ENCODE measurements around the gene INSYN1. TPM values are rescaled to one million over a fixed set of nuclear protein-coding genes. Genes with fewer than 3 reads are reported as not detected.

Gene INSYN1
- total RNA-seq, 2 experiments from 2014 or later = not detected

- peaks cover 22% of the 10 kb centered on the region for H3K4me1 Mint-ChIP-seq
- DNase-seq (no peak), ATAC-seq (ENCODE audit: low read depth) (no peak)
- POLR2A ChIA-PET = no interaction called here
- H3K9me3 Mint-ChIP-seq = no peaks in the 10 kb centered on the region
- no peak overlapping the region for H3K4me3 Mint-ChIP-seq
- no peak overlapping the region for H3K27ac Mint-ChIP-seq
- H3K27me3 Mint-ChIP-seq = peaks cover 63% of the 10 kb centered on the region
- no peaks in the 10 kb centered on the region for H3K36me3 Mint-ChIP-seq
Observed at GRCh38 chr15:73694419-73694818, 58.7 kb downstream of the INSYN1 start.

DNA sequence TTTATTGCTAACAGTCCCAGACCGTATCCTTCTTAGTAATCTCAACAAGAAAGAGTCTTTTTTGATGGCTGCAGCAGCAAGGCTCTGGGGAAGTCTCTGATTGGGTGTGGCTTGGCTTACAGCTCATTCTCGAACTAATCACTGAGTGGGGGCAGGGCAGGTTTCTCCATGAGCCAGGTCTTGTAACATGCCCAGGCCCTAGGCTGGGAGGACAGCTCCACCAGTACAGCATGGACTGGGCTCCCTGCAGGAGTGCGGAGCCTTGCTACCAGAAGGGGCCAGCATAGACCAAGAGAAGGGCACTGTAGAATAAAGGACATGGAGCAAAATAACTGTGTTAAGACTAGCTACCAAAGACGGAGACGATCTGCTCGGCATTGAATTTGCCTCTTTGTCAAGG, 61.8 kb downstream of the INSYN1 start:
- Mint-ChIP-seq H3K27me3 (peaks cover 59% of the 10 kb centered on the region), H3K9me3 (no peaks in the 10 kb centered on the region), H3K4me3 (no peak overlapping the region), H3K27ac (no peak overlapping the region), H3K36me3 (no peaks in the 10 kb centered on the region), H3K4me1 (peaks cover 8% of the 10 kb centered on the region)
- ATAC-seq (ENCODE audit: low read depth) (no peak), DNase-seq (no peak)
- POLR2A ChIA-PET = no interaction called here

GRCh38 chr15:73688455-73688854, 64.7 kb downstream of the INSYN1 start:
- Mint-ChIP-seq H3K9me3 (no peaks in the 10 kb centered on the region), H3K4me3 (no peak overlapping the region), H3K27me3 (peaks cover 53% of the 10 kb centered on the region), H3K4me1 (peaks cover 2% of the 10 kb centered on the region), H3K36me3 (no peaks in the 10 kb centered on the region), H3K27ac (no peak overlapping the region)
- ATAC-seq (ENCODE audit: low read depth) (no peak), DNase-seq (no peak)
- POLR2A ChIA-PET = no interaction called here

DNA sequence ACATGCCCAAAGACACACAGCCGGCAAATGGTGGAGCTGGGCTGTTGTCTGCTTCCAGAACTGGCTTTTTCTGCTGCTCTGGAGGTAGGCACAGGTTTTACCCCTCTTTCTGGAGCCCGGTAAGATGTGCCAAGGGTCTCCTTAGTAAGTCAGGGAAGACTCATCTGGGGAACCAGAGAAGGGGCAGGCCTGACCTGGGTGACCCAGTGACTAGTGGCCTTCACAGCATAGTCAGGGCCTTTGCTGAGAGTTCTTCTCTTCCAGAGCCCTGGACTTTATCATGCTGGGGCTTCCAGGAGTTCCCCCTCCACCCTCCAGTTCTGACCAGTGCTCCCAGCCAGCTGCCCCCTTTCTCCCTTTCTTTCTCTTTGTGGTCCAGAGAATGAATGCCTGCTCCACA, 65.8 kb downstream of the INSYN1 start:
- Mint-ChIP-seq H3K9me3 (no peaks in the 10 kb centered on the region), H3K27ac (no peak overlapping the region), H3K27me3 (peaks cover 53% of the 10 kb centered on the region), H3K4me3 (no peak overlapping the region), H3K4me1 (peaks cover 2% of the 10 kb centered on the region), H3K36me3 (no peaks in the 10 kb centered on the region)
- ATAC-seq (ENCODE audit: low read depth) (no peak), DNase-seq (no peak)
- POLR2A ChIA-PET = no interaction called here

GRCh38 chr15:73686781-73687256, 66.3 kb downstream of the INSYN1 start:
- H3K36me3 Mint-ChIP-seq = no peaks in the 10 kb centered on the region
- no peaks in the 10 kb centered on the region for H3K9me3 Mint-ChIP-seq
- H3K27me3 Mint-ChIP-seq = peaks cover 58% of the 10 kb centered on the region
- peaks cover 2% of the 10 kb centered on the region for H3K4me1 Mint-ChIP-seq
- no peak for DNase-seq
- H3K4me3 Mint-ChIP-seq = no peak overlapping the region
- POLR2A ChIA-PET = no interaction called here
- ATAC-seq (ENCODE audit: low read depth) = no peak
- H3K27ac Mint-ChIP-seq = no peak overlapping the region

- DNase-seq = no peak
- H3K4me3 Mint-ChIP-seq = no peak overlapping the region
Observed at GRCh38 chr15:73685981-73686380, 67.2 kb downstream of the INSYN1 start.

More at GRCh38 chr15:73685981-73686380, 67.2 kb downstream of the INSYN1 start:
- no peak for ATAC-seq (ENCODE audit: low read depth)
- no peaks in the 10 kb centered on the region for H3K36me3 Mint-ChIP-seq
- POLR2A ChIA-PET = interaction anchor here (0.5 to 0.7 kb wide), 2 partner anchors 140 to 588 kb away, joined by 3 to 4 read pairs; no protein-coding TSS in a partner anchor
- H3K4me1 Mint-ChIP-seq = peaks cover 2% of the 10 kb centered on the region
- H3K27ac Mint-ChIP-seq = no peak overlapping the region
- peaks cover 66% of the 10 kb centered on the region for H3K27me3 Mint-ChIP-seq
- H3K9me3 Mint-ChIP-seq = no peaks in the 10 kb centered on the region

Other genes starting within 250 kb of the INSYN1 start
- 10 to 100 TPM; 30.4 to 33.6 TPM for gene NPTN, start 120.0 kb downstream of the INSYN1 start, total RNA-seq
- gene CD276, start 69.0 kb downstream of the INSYN1 start, total RNA-seq = 1 to 10 TPM in 1 of 2 experiments, under 1 TPM in 1; 0.71 to 1.8 TPM
- gene TBC1D21, start 120.2 kb upstream of the INSYN1 start, total RNA-seq = not detected
- gene LOXL1, start 173.1 kb upstream of the INSYN1 start, total RNA-seq = 10 to 100 TPM in 1 of 2 experiments, 1 to 10 TPM in 1; 8.8 to 10.5 TPM
- gene STOML1, start 238.9 kb upstream of the INSYN1 start, total RNA-seq = 1 to 10 TPM; 9.4 to 9.5 TPM
- 100 to 1,000 TPM; 118 to 120 TPM for gene PML, start 241.4 kb upstream of the INSYN1 start, total RNA-seq